ENCODE results near the gene ARHGAP33. TPM values are rescaled to one million over a fixed set of nuclear protein-coding genes. Genes with fewer than 3 reads are reported as not detected.
"Not testable (repeated sequence)": the region's sequence is repeated elsewhere in the genome, so short reads cannot be mapped to it uniquely, and the experiment has no call there.

Gene ARHGAP33
- total RNA-seq, 1 donor from 2014 or later, result 3.8 TPM

DNA sequence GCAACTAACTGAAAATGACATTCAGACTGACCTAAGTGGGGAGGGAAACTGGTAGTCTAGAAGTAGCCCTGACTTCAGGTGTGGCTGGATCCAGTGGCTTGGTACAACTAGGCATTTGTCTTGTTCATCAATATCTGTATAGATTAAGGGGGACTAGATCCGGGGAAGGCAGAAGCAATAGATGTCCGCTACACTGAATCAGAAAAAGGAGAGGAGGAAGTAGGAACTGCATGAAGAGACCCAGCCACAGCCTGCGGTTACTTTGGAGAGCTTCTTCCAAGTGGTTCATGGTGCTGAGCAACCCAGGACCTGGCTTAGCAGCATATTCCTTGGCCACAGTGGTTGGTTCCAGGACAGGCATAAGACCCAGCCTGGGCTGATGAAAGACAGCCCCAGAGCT is 47.2 kb downstream of the ARHGAP33 start:
- no peak for DNase-seq (ENCODE audit: low read depth)

DNA sequence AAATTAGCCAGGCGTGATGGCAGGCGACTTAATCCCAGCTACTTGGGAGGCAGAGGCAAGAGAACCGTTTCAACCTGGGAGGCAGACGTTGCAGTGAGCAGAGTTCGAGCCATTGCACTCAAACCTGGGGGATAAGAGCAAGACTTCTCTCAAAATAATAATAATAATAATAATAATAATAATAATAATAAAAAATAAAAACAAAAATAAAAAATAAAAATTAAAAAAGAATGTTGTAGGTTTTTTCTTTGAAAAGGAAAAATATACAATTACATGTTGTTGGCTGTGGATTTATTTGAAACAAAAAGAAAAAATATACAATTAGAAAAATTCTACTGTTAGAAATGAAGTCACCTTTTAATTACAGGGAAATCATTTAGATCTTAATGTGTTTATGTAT is 48.8 kb downstream of the ARHGAP33 start:
- no peak for DNase-seq (ENCODE audit: low read depth)

DNA sequence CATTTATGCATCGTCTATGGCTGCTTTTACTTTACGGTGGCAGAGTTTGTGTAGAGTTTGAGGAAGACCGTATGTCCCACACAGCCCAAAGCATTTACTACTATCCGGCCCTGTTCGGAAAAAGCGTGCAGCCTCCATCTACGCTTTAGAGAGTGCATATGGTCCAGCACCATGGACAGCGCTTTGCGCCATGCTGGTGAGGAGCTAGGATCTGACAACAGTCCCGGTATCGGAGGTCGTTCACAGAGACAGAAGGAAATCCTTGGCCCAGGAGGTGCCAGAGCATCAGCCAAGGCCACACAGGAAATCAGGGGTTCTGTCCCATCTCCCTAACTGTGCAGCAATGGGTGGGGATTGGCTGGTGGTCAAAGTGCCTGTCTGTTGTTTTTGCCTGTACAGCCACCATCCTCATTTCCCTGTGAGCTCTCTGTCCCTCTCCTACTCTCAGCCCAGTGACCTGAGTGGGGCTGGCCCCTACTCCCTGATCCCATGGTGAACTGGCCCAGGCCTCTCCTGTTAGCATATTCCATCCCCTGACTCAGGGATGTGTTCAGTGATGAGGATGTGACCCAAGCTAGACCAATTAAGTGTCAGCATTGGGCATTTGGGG is 53.4 kb downstream of the ARHGAP33 start:
- DNase-seq (ENCODE audit: low read depth), result peak; percentile 81

DNA sequence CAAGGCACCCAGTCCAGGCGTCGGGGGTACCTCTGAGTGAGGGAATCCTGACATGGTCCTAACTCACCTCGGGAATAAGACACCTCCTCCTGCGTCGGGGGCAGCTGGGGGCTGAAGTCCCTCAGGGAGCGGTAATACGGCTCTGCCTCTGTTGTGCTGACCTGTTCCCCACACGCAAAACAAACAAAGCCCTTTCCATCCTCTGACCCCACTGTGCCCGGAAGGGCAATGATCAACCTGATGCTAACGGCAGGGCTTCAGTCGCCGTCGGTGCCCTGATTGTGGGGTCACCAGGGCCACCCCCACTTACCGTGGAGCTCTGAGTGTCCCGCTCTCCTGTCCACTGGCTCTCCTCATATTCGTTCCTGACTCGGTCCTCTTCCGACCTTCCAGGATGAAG is 55.6 kb downstream of the ARHGAP33 start:
- no peak for DNase-seq (ENCODE audit: low read depth)

DNA sequence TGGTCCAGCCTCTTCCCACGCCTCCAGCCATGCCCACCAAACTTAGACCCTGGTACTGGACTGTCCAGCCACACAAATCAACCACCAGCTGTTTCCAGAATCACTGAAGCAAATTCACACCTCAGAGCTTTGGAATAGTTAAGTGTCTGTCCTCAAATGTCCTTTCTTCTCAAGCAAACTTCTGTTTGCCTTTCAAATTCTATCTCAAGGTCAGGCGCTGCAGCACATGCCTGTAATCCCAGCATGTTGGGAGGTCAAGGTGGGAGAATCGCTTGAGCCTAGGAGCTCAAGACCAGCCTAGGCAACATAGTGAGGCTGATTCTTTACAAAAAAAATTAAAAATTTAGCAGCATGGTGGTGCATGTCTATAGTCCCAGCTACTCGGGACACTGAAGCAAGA is 56.7 kb downstream of the ARHGAP33 start:
- no peak for DNase-seq (ENCODE audit: low read depth)

DNA sequence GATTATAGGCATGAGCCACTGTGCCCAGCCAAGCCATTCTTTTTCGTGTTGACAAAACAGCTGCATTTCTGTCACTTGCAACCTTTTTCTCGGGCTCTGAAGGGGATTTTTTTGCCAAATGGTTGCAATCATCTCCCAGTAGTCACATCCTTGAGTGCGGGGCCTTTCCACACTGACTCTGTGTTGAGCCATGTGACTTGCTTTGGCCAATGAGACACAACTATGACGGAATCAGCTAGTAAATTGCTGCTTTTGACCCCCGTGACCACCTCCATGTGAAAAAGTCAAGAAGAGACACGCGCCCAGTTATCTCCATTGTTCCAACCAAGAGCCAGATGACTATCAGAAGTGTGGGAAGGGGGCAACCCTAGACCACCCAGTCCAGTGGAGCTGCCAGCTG is 58.6 kb downstream of the ARHGAP33 start:
- DNase-seq (ENCODE audit: low read depth), result no peak

DNA sequence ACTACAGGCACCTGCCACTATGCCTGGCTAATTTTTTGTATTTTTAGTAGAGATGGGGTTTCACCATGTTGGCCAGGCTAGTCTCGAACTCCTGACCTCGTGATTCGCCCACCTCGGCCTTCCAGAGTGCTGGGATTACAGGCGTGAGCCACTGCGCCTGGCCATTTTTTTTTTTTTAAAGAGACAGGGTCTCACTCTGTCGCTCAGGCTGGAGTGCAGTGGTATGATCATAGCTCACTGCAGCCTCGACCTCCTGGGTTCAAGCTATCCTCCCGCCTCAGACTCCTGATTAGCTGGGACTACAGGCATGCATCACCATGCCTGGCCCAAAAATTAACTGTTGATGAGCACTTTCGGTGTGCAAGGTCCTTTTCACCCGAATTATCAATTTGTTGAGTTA is 60.7 kb downstream of the ARHGAP33 start:
- DNase-seq (ENCODE audit: low read depth), result not testable (repeated sequence)

Other genes starting within 250 kb of the ARHGAP33 start
- not detected in 2 replicates for gene SBSN, start 247.3 kb upstream of the ARHGAP33 start, total RNA-seq
- not detected in 2 replicates for gene GAPDHS, start 242.1 kb upstream of the ARHGAP33 start, total RNA-seq
- gene TMEM147, start 229.9 kb upstream of the ARHGAP33 start, total RNA-seq, result 124 and 137 TPM in 2 replicates
- gene ATP4A, start 211.9 kb upstream of the ARHGAP33 start, total RNA-seq, result not detected in 2 replicates
- gene PMIS2, start 189.4 kb upstream of the ARHGAP33 start, total RNA-seq, result not detected in 2 replicates
- gene HAUS5, start 162.8 kb upstream of the ARHGAP33 start, total RNA-seq, result 4.8 and 6.5 TPM in 2 replicates
- gene RBM42, start 146.5 kb upstream of the ARHGAP33 start, total RNA-seq, result 68.9 and 72.6 TPM in 2 replicates
- not detected in 2 replicates for gene ETV2, start 133.8 kb upstream of the ARHGAP33 start, total RNA-seq
- 513 and 547 TPM in 2 replicates for gene COX6B1, start 127.2 kb upstream of the ARHGAP33 start, total RNA-seq
- gene UPK1A, start 109.0 kb upstream of the ARHGAP33 start, total RNA-seq, result not detected in 2 replicates
- 0.11 TPM in 1 of 2 replicates, not detected in the other for gene ZBTB32, start 71.0 kb upstream of the ARHGAP33 start, total RNA-seq
- 11.1 and 11.2 TPM in 2 replicates for gene KMT2B, start 57.6 kb upstream of the ARHGAP33 start, total RNA-seq
- 1.8 and 4.8 TPM in 2 replicates for gene IGFLR1, start 33.1 kb upstream of the ARHGAP33 start, total RNA-seq
- gene U2AF1L4, start 30.1 kb upstream of the ARHGAP33 start, total RNA-seq, result 9.7 and 12.0 TPM in 2 replicates
- gene PSENEN, start 29.9 kb upstream of the ARHGAP33 start, total RNA-seq, result 32.5 and 32.8 TPM in 2 replicates
- 10.6 and 18.1 TPM in 2 replicates for gene LIN37, start 27.0 kb upstream of the ARHGAP33 start, total RNA-seq
- gene HSPB6, start 18.5 kb upstream of the ARHGAP33 start, total RNA-seq, result 0.21 and 0.37 TPM in 2 replicates
- gene PROSER3, start 17.4 kb upstream of the ARHGAP33 start, total RNA-seq, result 3.2 and 3.6 TPM in 2 replicates
- gene PRODH2, start 37.3 kb downstream of the ARHGAP33 start, total RNA-seq, result not detected in 2 replicates
- not detected in 2 replicates for gene NPHS1, start 76.9 kb downstream of the ARHGAP33 start, total RNA-seq
- not detected in 2 replicates for gene KIRREL2, start 81.3 kb downstream of the ARHGAP33 start, total RNA-seq
- 10.4 and 30.5 TPM in 2 replicates for gene APLP1, start 93.0 kb downstream of the ARHGAP33 start, total RNA-seq
- gene NFKBID, start 125.0 kb downstream of the ARHGAP33 start, total RNA-seq, result 1.2 and 2.2 TPM in 2 replicates
- not detected in 2 replicates for gene HCST, start 127.0 kb downstream of the ARHGAP33 start, total RNA-seq
- not detected in 2 replicates for gene TYROBP, start 132.7 kb downstream of the ARHGAP33 start, total RNA-seq
- 5.3 and 8.3 TPM in 2 replicates for gene LRFN3, start 160.8 kb downstream of the ARHGAP33 start, total RNA-seq
- gene SDHAF1, start 219.6 kb downstream of the ARHGAP33 start, total RNA-seq, result 30.2 and 48.0 TPM in 2 replicates
- gene SYNE4, start 233.2 kb downstream of the ARHGAP33 start, total RNA-seq, result not detected in 2 replicates
- 18.2 and 33.9 TPM in 2 replicates for gene ALKBH6, start 238.6 kb downstream of the ARHGAP33 start, total RNA-seq